ENCODE results near the gene RAB5B. TPM values are rescaled to one million over a fixed set of nuclear protein-coding genes. Genes with fewer than 3 reads are reported as not detected.

Gene RAB5B
- total RNA-seq, 1 experiment from 2014 or later, result 55.0 TPM

DNA sequence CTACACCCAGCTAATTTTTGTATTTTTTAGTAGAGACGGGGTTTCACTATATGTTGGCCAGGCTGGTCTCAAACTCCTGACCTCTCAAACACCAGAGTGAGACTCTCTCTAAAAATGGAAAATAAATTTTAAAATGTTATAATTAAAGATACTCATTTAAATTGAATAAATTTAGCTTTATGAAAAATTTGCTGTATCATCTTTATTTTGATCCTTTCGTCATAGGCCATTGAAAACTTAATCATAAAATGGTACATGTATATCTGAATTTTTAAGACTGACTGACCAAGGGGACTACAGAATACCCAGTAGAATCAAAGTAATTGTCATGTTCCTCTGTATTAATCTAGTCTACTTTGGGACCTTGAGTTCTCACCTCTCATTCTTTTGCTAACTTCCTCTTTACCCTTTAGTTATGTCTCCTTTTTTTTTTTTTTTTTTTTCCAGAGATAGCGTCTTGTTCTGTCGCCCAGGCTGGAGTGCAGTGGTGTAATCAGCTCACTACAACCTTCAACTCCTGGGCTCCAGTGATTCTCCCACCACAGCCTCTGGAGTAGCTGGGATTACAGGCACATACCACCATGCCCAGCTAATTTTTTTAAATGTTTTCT is 9.5 kb downstream of the RAB5B start (continued):
- TF ChIP-seq, protein P1, sequence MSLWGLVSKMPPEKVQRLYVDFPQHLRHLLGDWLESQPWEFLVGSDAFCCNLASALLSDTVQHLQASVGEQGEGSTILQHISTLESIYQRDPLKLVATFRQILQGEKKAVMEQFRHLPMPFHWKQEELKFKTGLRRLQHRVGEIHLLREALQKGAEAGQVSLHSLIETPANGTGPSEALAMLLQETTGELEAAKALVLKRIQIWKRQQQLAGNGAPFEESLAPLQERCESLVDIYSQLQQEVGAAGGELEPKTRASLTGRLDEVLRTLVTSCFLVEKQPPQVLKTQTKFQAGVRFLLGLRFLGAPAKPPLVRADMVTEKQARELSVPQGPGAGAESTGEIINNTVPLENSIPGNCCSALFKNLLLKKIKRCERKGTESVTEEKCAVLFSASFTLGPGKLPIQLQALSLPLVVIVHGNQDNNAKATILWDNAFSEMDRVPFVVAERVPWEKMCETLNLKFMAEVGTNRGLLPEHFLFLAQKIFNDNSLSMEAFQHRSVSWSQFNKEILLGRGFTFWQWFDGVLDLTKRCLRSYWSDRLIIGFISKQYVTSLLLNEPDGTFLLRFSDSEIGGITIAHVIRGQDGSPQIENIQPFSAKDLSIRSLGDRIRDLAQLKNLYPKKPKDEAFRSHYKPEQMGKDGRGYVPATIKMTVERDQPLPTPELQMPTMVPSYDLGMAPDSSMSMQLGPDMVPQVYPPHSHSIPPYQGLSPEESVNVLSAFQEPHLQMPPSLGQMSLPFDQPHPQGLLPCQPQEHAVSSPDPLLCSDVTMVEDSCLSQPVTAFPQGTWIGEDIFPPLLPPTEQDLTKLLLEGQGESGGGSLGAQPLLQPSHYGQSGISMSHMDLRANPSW (CRISPR knock-in tag; conservative IDR thresholded peaks at IDR 0.05; ENCODE audit: low read depth), result no peak
- TF ChIP-seq, protein P2, sequence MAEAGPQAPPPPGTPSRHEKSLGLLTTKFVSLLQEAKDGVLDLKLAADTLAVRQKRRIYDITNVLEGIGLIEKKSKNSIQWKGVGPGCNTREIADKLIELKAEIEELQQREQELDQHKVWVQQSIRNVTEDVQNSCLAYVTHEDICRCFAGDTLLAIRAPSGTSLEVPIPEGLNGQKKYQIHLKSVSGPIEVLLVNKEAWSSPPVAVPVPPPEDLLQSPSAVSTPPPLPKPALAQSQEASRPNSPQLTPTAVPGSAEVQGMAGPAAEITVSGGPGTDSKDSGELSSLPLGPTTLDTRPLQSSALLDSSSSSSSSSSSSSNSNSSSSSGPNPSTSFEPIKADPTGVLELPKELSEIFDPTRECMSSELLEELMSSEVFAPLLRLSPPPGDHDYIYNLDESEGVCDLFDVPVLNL (CRISPR knock-in tag; IDR thresholded peaks at IDR 0.05; ENCODE audit: borderline replicate concordance, low read depth), result no peak
- TF ChIP-seq, protein P3, sequence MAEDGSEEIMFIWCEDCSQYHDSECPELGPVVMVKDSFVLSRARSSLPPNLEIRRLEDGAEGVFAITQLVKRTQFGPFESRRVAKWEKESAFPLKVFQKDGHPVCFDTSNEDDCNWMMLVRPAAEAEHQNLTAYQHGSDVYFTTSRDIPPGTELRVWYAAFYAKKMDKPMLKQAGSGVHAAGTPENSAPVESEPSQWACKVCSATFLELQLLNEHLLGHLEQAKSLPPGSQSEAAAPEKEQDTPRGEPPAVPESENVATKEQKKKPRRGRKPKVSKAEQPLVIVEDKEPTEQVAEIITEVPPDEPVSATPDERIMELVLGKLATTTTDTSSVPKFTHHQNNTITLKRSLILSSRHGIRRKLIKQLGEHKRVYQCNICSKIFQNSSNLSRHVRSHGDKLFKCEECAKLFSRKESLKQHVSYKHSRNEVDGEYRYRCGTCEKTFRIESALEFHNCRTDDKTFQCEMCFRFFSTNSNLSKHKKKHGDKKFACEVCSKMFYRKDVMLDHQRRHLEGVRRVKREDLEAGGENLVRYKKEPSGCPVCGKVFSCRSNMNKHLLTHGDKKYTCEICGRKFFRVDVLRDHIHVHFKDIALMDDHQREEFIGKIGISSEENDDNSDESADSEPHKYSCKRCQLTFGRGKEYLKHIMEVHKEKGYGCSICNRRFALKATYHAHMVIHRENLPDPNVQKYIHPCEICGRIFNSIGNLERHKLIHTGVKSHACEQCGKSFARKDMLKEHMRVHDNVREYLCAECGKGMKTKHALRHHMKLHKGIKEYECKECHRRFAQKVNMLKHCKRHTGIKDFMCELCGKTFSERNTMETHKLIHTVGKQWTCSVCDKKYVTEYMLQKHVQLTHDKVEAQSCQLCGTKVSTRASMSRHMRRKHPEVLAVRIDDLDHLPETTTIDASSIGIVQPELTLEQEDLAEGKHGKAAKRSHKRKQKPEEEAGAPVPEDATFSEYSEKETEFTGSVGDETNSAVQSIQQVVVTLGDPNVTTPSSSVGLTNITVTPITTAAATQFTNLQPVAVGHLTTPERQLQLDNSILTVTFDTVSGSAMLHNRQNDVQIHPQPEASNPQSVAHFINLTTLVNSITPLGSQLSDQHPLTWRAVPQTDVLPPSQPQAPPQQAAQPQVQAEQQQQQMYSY (CRISPR knock-in tag; IDR thresholded peaks at IDR 0.05), result no peak
- TF ChIP-seq TEAD4 (CRISPR knock-in tag; IDR thresholded peaks at IDR 0.05), result no peak
- no peak for TF ChIP-seq JAZF1 (CRISPR knock-in tag; IDR thresholded peaks at IDR 0.05)
- TF ChIP-seq, protein P4, sequence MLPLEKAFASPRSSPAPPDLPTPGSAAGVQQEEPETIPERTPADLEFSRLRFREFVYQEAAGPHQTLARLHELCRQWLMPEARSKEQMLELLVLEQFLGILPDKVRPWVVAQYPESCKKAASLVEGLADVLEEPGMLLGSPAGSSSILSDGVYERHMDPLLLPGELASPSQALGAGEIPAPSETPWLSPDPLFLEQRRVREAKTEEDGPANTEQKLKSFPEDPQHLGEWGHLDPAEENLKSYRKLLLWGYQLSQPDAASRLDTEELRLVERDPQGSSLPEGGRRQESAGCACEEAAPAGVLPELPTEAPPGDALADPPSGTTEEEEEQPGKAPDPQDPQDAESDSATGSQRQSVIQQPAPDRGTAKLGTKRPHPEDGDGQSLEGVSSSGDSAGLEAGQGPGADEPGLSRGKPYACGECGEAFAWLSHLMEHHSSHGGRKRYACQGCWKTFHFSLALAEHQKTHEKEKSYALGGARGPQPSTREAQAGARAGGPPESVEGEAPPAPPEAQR (CRISPR knock-in tag; IDR thresholded peaks at IDR 0.05), result no peak
- no peak for TF ChIP-seq RELA (CRISPR knock-in tag; IDR thresholded peaks at IDR 0.05; ENCODE audit: borderline replicate concordance)

DNA sequence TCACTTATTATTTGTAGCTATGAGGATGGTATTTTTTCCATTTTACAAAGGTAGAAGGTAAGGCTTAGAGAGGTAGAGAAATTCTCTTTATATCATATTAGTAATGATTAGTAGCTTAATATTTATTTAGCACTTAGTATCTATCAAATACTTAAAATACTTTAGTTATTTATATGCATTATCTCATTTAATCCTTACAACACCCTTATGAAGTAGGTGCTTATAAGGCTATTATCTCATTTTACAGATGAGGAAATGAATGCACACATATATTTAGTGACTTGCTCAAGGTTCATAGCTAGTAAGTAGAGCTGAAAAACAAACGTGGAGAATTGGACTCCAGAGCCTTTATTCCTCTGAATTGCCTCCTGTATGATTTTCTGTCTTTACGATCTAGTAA is 11.0 kb downstream of the RAB5B start:
- no peak for TF ChIP-seq ZNF396 (CRISPR knock-in tag; IDR thresholded peaks at IDR 0.05; ENCODE audit: borderline replicate concordance)
- TF ChIP-seq, protein P5, sequence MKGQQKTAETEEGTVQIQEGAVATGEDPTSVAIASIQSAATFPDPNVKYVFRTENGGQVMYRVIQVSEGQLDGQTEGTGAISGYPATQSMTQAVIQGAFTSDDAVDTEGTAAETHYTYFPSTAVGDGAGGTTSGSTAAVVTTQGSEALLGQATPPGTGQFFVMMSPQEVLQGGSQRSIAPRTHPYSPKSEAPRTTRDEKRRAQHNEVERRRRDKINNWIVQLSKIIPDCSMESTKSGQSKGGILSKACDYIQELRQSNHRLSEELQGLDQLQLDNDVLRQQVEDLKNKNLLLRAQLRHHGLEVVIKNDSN (CRISPR knock-in tag; IDR thresholded peaks at IDR 0.05), result no peak
- no peak for TF ChIP-seq RORB (CRISPR knock-in tag; IDR thresholded peaks at IDR 0.05)
- no peak for TF ChIP-seq ELF4 (CRISPR knock-in tag; IDR thresholded peaks at IDR 0.05; ENCODE audit: low read depth)
- TF ChIP-seq, protein P1 (CRISPR knock-in tag; conservative IDR thresholded peaks at IDR 0.05; ENCODE audit: low read depth), result no peak
- Mint-ChIP-seq H3K4me3 (no peak overlapping the region), H3K27me3 (ENCODE audit: low read depth) (no peaks in the 10 kb centered on the region), H3K27ac (no peak overlapping the region), H3K9me3 (no peaks in the 10 kb centered on the region), H3K4me1 (no peaks in the 10 kb centered on the region), H3K36me3 (peaks cover 42% of the 10 kb centered on the region)
- ATAC-seq (no peak), DNase-seq (ENCODE audit: low spot score) (no peak)
- POLR2A ChIA-PET, result interaction anchor here (3.3 kb wide), 1 partner anchor 11 kb away, joined by 12 read pairs; the partner anchor contains the start of gene RAB5B
- CTCF ChIA-PET, result interaction anchor here (0.6 to 2.9 kb wide), 6 partner anchors 11 to 247 kb away, joined by 3 to 14 read pairs (median 4); partner anchors contain the start of gene RAB5B

Measured in WTC11 (cell line).